ENCODE results near the gene MOV10L1.

MOV10L1 gene

GRCh38 chr22:50059881-50060262 lies 29.9 kb upstream of the MOV10L1 start:
- no peak for DNase-seq

- no peak for DNase-seq
Observed at GRCh38 chr22:50060441-50061140, 29.2 kb upstream of the MOV10L1 start.

- DNase-seq, result no peak
Observed at GRCh38 chr22:50061141-50061823, 28.5 kb upstream of the MOV10L1 start.

GRCh38 chr22:50061824-50062355 lies 27.9 kb upstream of the MOV10L1 start:
- no peak for DNase-seq

- DNase-seq, result no peak
Observed at GRCh38 chr22:50062509-50063135, 27.2 kb upstream of the MOV10L1 start.

GRCh38 chr22:50063589-50064393 lies 26.0 kb upstream of the MOV10L1 start:
- DNase-seq, result no peak

- no peak for DNase-seq
Observed at GRCh38 chr22:50064453-50064852, 25.4 kb upstream of the MOV10L1 start.

GRCh38 chr22:50067244-50067643 lies 22.6 kb upstream of the MOV10L1 start:
- DNase-seq, result no peak

GRCh38 chr22:50068096-50068495 lies 21.7 kb upstream of the MOV10L1 start:
- no peak for DNase-seq

GRCh38 chr22:50070366-50070765 lies 19.4 kb upstream of the MOV10L1 start:
- no peak for DNase-seq

GRCh38 chr22:50071432-50072166 lies 18.2 kb upstream of the MOV10L1 start:
- no peak for DNase-seq

- no peak for DNase-seq
Observed at GRCh38 chr22:50072167-50072555, 17.6 kb upstream of the MOV10L1 start.

GRCh38 chr22:50072714-50073538 lies 16.9 kb upstream of the MOV10L1 start:
- DNase-seq, result no peak

- DNase-seq, result no peak
Observed at GRCh38 chr22:50074056-50074455, 15.8 kb upstream of the MOV10L1 start.

GRCh38 chr22:50074551-50075530 lies 15.0 kb upstream of the MOV10L1 start:
- no peak for DNase-seq

- DNase-seq, result no peak
Observed at GRCh38 chr22:50076646-50077535, 12.9 kb upstream of the MOV10L1 start.

- no peak for DNase-seq
Observed at GRCh38 chr22:50078246-50078645, 11.6 kb upstream of the MOV10L1 start.

GRCh38 chr22:50078761-50079160 lies 11.0 kb upstream of the MOV10L1 start:
- no peak for DNase-seq

- DNase-seq, result no peak
Observed at GRCh38 chr22:50080077-50080465, 9.7 kb upstream of the MOV10L1 start.

Measured in CD4-positive, alpha-beta T cell treated with Interleukin-4 for 4 hours (primary cell).